GM19467 (cell line): ENCODE results near the gene PRMT5.
A peak's percentile ranks its signal among the peaks of the same experiment; 100 is the strongest.

Experiments
- ATAC-seq: cut with Tn5 transposase; IDR thresholded peaks from one replicate; pipeline ENCODE4 v1.9.1; 2021; ENCODE audit warnings: mild to moderate bottlenecking, moderate library complexity; ENCODE audit not compliant: unreplicated experiment

The PRMT5 gene

GRCh38 chr14:22898302-22899090 lies 30.7 kb downstream of the PRMT5 start:
- ATAC-seq = no peak

- no peak for ATAC-seq
Observed at GRCh38 chr14:22897357-22897756, 31.8 kb downstream of the PRMT5 start.

- ATAC-seq = no peak
Observed at GRCh38 chr14:22896760-22897159, 32.4 kb downstream of the PRMT5 start.

- no peak for ATAC-seq
Observed at GRCh38 chr14:22896356-22896755, 32.8 kb downstream of the PRMT5 start.

GRCh38 chr14:22895402-22895801 lies 33.8 kb downstream of the PRMT5 start:
- no peak for ATAC-seq

- no peak for ATAC-seq
Observed at GRCh38 chr14:22893706-22894105, 35.5 kb downstream of the PRMT5 start.

GRCh38 chr14:22892488-22892887 lies 36.7 kb downstream of the PRMT5 start:
- no peak for ATAC-seq

- no peak for ATAC-seq
Observed at GRCh38 chr14:22890416-22890815, 38.8 kb downstream of the PRMT5 start.

- no peak for ATAC-seq
Observed at GRCh38 chr14:22888662-22889061, 40.5 kb downstream of the PRMT5 start.

GRCh38 chr14:22887990-22888378 lies 41.2 kb downstream of the PRMT5 start:
- ATAC-seq = peak; percentile 40

- ATAC-seq = peak; percentile 36
Observed at GRCh38 chr14:22887260-22887989, 41.8 kb downstream of the PRMT5 start.

GRCh38 chr14:22886500-22887259 lies 42.5 kb downstream of the PRMT5 start:
- peak; percentile 36 for ATAC-seq

GRCh38 chr14:22885975-22886374 lies 43.2 kb downstream of the PRMT5 start:
- no peak for ATAC-seq

GRCh38 chr14:22884738-22885523 lies 44.2 kb downstream of the PRMT5 start:
- ATAC-seq = no peak

GRCh38 chr14:22884076-22884737 lies 45.0 kb downstream of the PRMT5 start:
- ATAC-seq = no peak

GRCh38 chr14:22883173-22883976 lies 45.8 kb downstream of the PRMT5 start, which contains the start of gene REM2:
TSS of gene REM2 (plus strand) at chr14:22883222. CDS start at chr14:22883288, 66 bp downstream.
- ATAC-seq = no peak

- ATAC-seq = no peak
Observed at GRCh38 chr14:22882529-22883172, 46.5 kb downstream of the PRMT5 start.

GRCh38 chr14:22882064-22882463 lies 47.1 kb downstream of the PRMT5 start:
- ATAC-seq = no peak
